MM.1S (cell line): ENCODE measurements around the gene CNTNAP2.

Experiments
- EZH2 ChIP-seq: fragments of 300-600 bp; sonication (generic); optimal IDR thresholded peaks from 2 replicates; pipeline ENCODE3; 2017; ENCODE audit warnings: low read depth, mild to moderate bottlenecking, antibody characterized with exemption, low read length, mixed read lengths
- EZH2phosphoT487 ChIP-seq: fragments of 300-600 bp; sonication (generic); IDR thresholded peaks from 2 replicates; pipeline ENCODE4 v1.6.1; 2018; ENCODE audit warnings: antibody characterized with exemption, low read length
- TF ChIP-seq, protein P1 (sequence below): fragments of 300-600 bp; sonication (generic); IDR thresholded peaks from 2 replicates; pipeline ENCODE4 v1.5.1; 2016; ENCODE audit warnings: antibody characterized with exemption, low read length, mixed read lengths

DNA sequence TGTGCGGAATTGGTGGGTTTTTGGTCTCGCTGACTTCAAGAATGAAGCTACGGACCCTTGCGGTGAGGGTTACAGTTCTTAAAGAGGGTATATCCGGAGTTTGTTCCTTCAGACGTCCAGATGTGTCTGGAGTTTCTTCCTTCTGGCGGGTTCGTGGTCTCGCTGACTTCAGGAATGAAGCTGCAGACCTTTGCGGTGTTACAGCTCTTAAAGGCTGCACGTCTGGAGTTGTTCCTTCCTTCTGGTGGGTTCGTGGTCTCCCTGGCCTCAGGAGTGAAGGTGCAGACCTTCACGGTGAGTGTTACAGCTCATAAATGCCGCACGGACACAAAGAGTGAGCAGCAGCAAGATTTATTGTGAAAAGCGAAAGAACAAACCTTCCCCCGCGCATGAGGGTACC, 670.7 kb downstream of the CNTNAP2 start:
- TF ChIP-seq, protein P1, sequence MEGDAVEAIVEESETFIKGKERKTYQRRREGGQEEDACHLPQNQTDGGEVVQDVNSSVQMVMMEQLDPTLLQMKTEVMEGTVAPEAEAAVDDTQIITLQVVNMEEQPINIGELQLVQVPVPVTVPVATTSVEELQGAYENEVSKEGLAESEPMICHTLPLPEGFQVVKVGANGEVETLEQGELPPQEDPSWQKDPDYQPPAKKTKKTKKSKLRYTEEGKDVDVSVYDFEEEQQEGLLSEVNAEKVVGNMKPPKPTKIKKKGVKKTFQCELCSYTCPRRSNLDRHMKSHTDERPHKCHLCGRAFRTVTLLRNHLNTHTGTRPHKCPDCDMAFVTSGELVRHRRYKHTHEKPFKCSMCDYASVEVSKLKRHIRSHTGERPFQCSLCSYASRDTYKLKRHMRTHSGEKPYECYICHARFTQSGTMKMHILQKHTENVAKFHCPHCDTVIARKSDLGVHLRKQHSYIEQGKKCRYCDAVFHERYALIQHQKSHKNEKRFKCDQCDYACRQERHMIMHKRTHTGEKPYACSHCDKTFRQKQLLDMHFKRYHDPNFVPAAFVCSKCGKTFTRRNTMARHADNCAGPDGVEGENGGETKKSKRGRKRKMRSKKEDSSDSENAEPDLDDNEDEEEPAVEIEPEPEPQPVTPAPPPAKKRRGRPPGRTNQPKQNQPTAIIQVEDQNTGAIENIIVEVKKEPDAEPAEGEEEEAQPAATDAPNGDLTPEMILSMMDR: no peak
- TF ChIP-seq EZH2 (no peak), EZH2phosphoT487 (no peak)
